Right lobe of liver (tissue), 4 donors: ENCODE results near the gene ZDHHC5.

Experiments used
- CTCF ChIP-seq, 4 donors: fragments of 200-600 bp in 3 of 4; fragments of 450-650 bp in 1 of 4; IDR thresholded peaks; one replicate each; pipeline versions ENCODE4 v1.5.1 to v1.8.0; 2016 to 2022; ENCODE audit warnings: antibody characterized with exemption in 4 of 4, mild to moderate bottlenecking in 2 of 4
- POLR2A ChIP-seq: fragments of 450-650 bp; IDR thresholded peaks from one replicate; pipeline ENCODE4 v1.6.1; 2017; ENCODE audit warnings: antibody characterized with exemption, mild to moderate bottlenecking
- donor health status: DM: no; HTN: no; CAD: no.
- donor health status: DM: no; HTN: no; CAD: no.
- donor health status: DM: no; HTN: yes; CAD: no.

GRCh38 chr11:57656885-57657193 lies 11.1 kb upstream of the ZDHHC5 start:
- no peak for TF ChIP-seq CTCF (IDR thresholded peaks at IDR 0.05)
- TF ChIP-seq POLR2A, result no peak
